ENCODE measurements around the gene FXR2. TPM values are rescaled to one million over a fixed set of nuclear protein-coding genes. Genes with fewer than 3 reads are reported as not detected.
A peak's percentile ranks its signal among the peaks of the same experiment; 100 is the strongest.

FXR2 gene
- total RNA-seq, 1 experiment from 2014 or later = 60.7 TPM

- ChIA-PET CTCF (interaction anchor here (0.6 to 4.1 kb wide), 8 partner anchors 10 to 138 kb away, joined by 3 to 20 read pairs (median 6); partner anchors contain the start of genes MPDU1, SOX15 and TP53), POLR2A (interaction anchor here (0.6 to 13.7 kb wide), 17 partner anchors 14 to 650 kb away, joined by 3 to 294 read pairs (median 4); partner anchors contain the start of genes FXR2, GPS2, MPDU1 and POLR2A)
- peaks cover 24% of the 10 kb centered on the region for H3K4me1 Mint-ChIP-seq (ENCODE audit: insufficient read depth, unreplicated experiment)
- no peak for DNase-seq (ENCODE audit: unreplicated experiment)
- TF ChIP-seq, protein P1, sequence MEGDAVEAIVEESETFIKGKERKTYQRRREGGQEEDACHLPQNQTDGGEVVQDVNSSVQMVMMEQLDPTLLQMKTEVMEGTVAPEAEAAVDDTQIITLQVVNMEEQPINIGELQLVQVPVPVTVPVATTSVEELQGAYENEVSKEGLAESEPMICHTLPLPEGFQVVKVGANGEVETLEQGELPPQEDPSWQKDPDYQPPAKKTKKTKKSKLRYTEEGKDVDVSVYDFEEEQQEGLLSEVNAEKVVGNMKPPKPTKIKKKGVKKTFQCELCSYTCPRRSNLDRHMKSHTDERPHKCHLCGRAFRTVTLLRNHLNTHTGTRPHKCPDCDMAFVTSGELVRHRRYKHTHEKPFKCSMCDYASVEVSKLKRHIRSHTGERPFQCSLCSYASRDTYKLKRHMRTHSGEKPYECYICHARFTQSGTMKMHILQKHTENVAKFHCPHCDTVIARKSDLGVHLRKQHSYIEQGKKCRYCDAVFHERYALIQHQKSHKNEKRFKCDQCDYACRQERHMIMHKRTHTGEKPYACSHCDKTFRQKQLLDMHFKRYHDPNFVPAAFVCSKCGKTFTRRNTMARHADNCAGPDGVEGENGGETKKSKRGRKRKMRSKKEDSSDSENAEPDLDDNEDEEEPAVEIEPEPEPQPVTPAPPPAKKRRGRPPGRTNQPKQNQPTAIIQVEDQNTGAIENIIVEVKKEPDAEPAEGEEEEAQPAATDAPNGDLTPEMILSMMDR (IDR thresholded peaks at IDR 0.05; ENCODE audit: unreplicated experiment) = no peak
- peaks cover 90% of the 10 kb centered on the region for H3K36me3 Mint-ChIP-seq (ENCODE audit: insufficient read depth, unreplicated experiment)
- TSS peak; percentile 9 for BruUV-seq (replicated peaks)
- no peak overlapping the region for H3K27ac Mint-ChIP-seq (ENCODE audit: low read depth, unreplicated experiment)
- H3K27me3 Mint-ChIP-seq (ENCODE audit: insufficient read depth, unreplicated experiment) = no peaks in the 10 kb centered on the region
- no peaks in the 10 kb centered on the region for H3K9me3 Mint-ChIP-seq (ENCODE audit: unreplicated experiment)
- H3K4me3 Mint-ChIP-seq (ENCODE audit: unreplicated experiment) = peak overlapping the region; percentile 90
- intact Hi-C loops (cut with micrococcal nuclease) = loop anchor here (5.0 kb wide), 1 partner anchor 113 kb away; the partner anchor contains the start of genes TP53 and WRAP53
These were observed 40.3 kb downstream of the FXR2 start for GRCh38 chr17:7574176-7574953.

DNA sequence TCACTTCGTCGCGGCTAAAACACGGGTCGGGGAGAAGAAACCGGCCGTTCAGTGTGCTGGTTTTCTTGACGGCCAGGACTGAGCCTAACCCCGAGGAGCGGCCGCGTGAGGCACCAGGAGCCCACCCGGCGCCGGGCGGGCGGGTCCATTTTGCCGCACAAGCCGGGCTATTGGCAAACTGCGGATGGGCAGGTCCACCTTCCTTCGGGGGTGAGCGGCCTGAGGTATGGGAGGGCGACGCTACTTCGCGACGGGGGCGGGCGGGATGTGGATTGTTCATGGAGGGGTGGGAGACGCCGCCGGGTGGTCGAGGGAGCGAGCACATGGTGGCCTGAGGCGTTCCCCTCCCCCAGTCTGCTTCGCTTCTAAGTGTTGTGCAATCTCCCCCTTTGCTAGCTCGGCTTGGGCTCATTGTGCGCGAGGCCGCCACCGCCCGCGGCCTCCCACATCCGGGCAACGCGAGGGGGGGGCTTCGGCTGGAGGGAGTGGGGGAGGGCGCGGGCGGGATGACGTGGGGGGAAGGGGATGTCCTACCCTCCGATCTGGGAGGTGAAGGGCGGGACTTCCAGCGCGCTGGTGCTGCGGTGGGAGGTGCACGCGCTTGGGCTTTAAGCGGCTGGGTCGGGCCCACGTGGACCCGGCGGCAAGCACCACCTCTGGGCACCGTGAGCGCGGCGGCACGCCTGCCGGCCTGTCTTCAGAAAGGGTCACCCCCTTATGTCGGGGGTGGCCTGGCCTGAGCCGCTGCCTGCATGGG lies 41.2 kb downstream of the FXR2 start:
- TF ChIP-seq, protein P1 (IDR thresholded peaks at IDR 0.05; ENCODE audit: unreplicated experiment) = no peak
- ChIA-PET CTCF (interaction anchor here (0.6 to 4.1 kb wide), 7 partner anchors 11 to 137 kb away, joined by 3 to 20 read pairs (median 7); partner anchors contain the start of genes MPDU1, SOX15 and TP53), POLR2A (interaction anchor here (0.6 to 13.7 kb wide), 19 partner anchors 13 to 651 kb away, joined by 3 to 294 read pairs (median 4); partner anchors contain the start of genes CTDNEP1, FXR2, GPS2 and MPDU1)
- Mint-ChIP-seq H3K4me1 (ENCODE audit: insufficient read depth, unreplicated experiment) (peaks cover 15% of the 10 kb centered on the region), H3K4me3 (ENCODE audit: unreplicated experiment) (peak overlapping the region; percentile 90), H3K36me3 (ENCODE audit: insufficient read depth, unreplicated experiment) (peaks cover 89% of the 10 kb centered on the region), H3K27ac (ENCODE audit: low read depth, unreplicated experiment) (peak overlapping the region; percentile 99), H3K27me3 (ENCODE audit: insufficient read depth, unreplicated experiment) (no peaks in the 10 kb centered on the region), H3K9me3 (ENCODE audit: unreplicated experiment) (no peaks in the 10 kb centered on the region)
- no TSS peak for BruUV-seq (replicated peaks)
- peak; percentile 84 for DNase-seq (ENCODE audit: unreplicated experiment)
- intact Hi-C loops (cut with micrococcal nuclease) = loop anchor here (5.0 kb wide), 1 partner anchor 114 kb away; the partner anchor contains the start of genes TP53 and WRAP53

DNA sequence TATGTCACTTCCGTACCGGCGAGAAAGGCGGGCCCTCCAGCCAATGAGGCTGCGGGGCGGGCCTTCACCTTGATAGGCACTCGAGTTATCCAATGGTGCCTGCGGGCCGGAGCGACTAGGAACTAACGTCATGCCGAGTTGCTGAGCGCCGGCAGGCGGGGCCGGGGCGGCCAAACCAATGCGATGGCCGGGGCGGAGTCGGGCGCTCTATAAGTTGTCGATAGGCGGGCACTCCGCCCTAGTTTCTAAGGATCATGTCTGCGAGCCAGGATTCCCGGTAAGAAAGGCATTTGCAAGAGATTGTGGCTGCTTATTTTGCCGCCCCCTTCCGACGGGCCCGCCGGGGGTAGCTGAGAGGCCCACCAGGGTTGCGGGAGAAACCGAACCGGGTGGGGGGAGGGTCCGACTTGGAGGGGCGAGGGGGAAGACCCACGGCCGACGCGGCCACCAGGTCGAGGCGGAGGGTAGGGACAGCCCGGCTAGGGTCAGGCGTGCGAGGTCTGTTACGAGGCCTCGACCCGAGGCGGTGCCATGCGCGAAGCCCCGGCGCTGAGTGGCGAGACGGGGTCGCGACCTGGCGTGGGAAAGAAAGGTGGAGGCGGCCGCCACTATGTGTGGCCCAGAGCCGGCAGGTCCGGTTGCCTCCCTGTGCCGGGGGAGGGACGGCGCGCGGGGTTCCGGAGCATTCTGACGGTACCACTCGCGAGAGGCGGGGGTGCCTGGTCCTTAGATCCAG lies 41.9 kb downstream of the FXR2 start:
- Mint-ChIP-seq H3K36me3 (ENCODE audit: insufficient read depth, unreplicated experiment) (peaks cover 87% of the 10 kb centered on the region), H3K4me1 (ENCODE audit: insufficient read depth, unreplicated experiment) (peaks cover 11% of the 10 kb centered on the region)

More for the DNA sequence above, 41.9 kb downstream of the FXR2 start:
- DNase-seq (ENCODE audit: unreplicated experiment) = peak; percentile 99
- Mint-ChIP-seq H3K9me3 (ENCODE audit: unreplicated experiment) (no peaks in the 10 kb centered on the region), H3K27ac (ENCODE audit: low read depth, unreplicated experiment) (peak overlapping the region; percentile 99), H3K4me3 (ENCODE audit: unreplicated experiment) (peak overlapping the region; percentile 90), H3K27me3 (ENCODE audit: insufficient read depth, unreplicated experiment) (no peaks in the 10 kb centered on the region)
- ChIA-PET CTCF (interaction anchor here (4.1 kb wide), 1 partner anchor 12 kb away, joined by 20 read pairs; the partner anchor contains the start of gene MPDU1), POLR2A (interaction anchor here (0.6 to 13.7 kb wide), 18 partner anchors 12 to 579 kb away, joined by 3 to 294 read pairs (median 3); partner anchors contain the start of genes CTDNEP1, FXR2, GPS2 and MPDU1)
- TSS peak; percentile 15 for BruUV-seq (replicated peaks)
- TF ChIP-seq, protein P1 (IDR thresholded peaks at IDR 0.05; ENCODE audit: unreplicated experiment) = no peak
- intact Hi-C loops (cut with micrococcal nuclease) = loop anchor here (1.0 to 5.0 kb wide), 2 partner anchors 15 to 115 kb away; partner anchors contain the start of genes TP53 and WRAP53

Measured in MCF 10A (cell line).